IPS DF 6.9 (cell line): Measurements from ENCODE around the gene THNSL1.

Experiments
- DNase-seq: peaks from one replicate; pipeline ENCODE4 v3.0.0-alpha.2; 2013; ENCODE audit warnings: low read depth, low spot score
- H3K27ac ChIP-seq: one replicate; pipeline ENCODE4 v1.5.1; 2013; ENCODE audit warnings: low read length, control low read depth
- H3K27me3 ChIP-seq: 2 replicates; pipeline ENCODE4 v1.6.1; 2013; ENCODE audit warnings: mild to moderate bottlenecking, low read length; ENCODE audit not compliant: control insufficient read depth, insufficient read depth
- H3K36me3 ChIP-seq: 2 replicates; pipeline ENCODE4 v1.6.1; 2013; ENCODE audit warnings: low read length; ENCODE audit not compliant: control insufficient read depth, insufficient read depth
- H3K4me1 ChIP-seq: 2 replicates; pipeline ENCODE4 v1.6.1; 2013; ENCODE audit warnings: low read length; ENCODE audit not compliant: control insufficient read depth, insufficient read depth
- H3K4me3 ChIP-seq: 2 replicates; pipeline ENCODE4 v1.5.1; 2013; ENCODE audit warnings: mild to moderate bottlenecking, low read length
- H3K9me3 ChIP-seq: 2 replicates; pipeline ENCODE4 v1.6.1; 2013; ENCODE audit warnings: low read length, inconsistent platforms; ENCODE audit not compliant: control insufficient read depth, insufficient read depth
- WGBS: extraction: QIAGEN DNeasy Blood & Tissue Kit; methylation state at CpG from one replicate; pipeline ENCODE4 v1.1.7; 2013; ENCODE audit warnings: mixed read lengths, missing lambda C conversion rate; ENCODE audit not compliant: insufficient read length, insufficient coverage; 5-methylcytosine and 5-hydroxymethylcytosine counted together

THNSL1 gene

GRCh38 chr10:25071227-25071626 is 54.8 kb downstream of the THNSL1 start:
- no peak overlapping the region for H3K4me3 ChIP-seq
- no peak overlapping the region for H3K27ac ChIP-seq
- peaks cover 18% of the 10 kb centered on the region for H3K27me3 ChIP-seq
- WGBS: no CpG with 5 or more reads among the region's 1 CpG
- DNase-seq: no peak
- no peaks in the 10 kb centered on the region; the same call in 1 of the 2 replicates for H3K4me1 ChIP-seq
- no peaks in the 10 kb centered on the region for H3K36me3 ChIP-seq
- H3K9me3 ChIP-seq: no peaks in the 10 kb centered on the region

GRCh38 chr10:25072786-25073185 is 56.4 kb downstream of the THNSL1 start:
- Histone ChIP-seq H3K27ac (no peak overlapping the region), H3K9me3 (no peaks in the 10 kb centered on the region), H3K36me3 (no peaks in the 10 kb centered on the region), H3K4me1 (no peaks in the 10 kb centered on the region; the same call in 1 of the 2 replicates), H3K4me3 (no peak overlapping the region), H3K27me3 (peaks cover 13% of the 10 kb centered on the region)
- no CpG with 5 or more reads among the region's 2 CpGs for WGBS
- DNase-seq: no peak

- Histone ChIP-seq H3K27ac (no peak overlapping the region), H3K4me3 (no peak overlapping the region), H3K27me3 (no peaks in the 10 kb centered on the region), H3K36me3 (no peaks in the 10 kb centered on the region), H3K9me3 (no peaks in the 10 kb centered on the region), H3K4me1 (no peaks in the 10 kb centered on the region; the same call in 1 of the 2 replicates)
- no peak for DNase-seq
- no CpG with 5 or more reads among the region's 4 CpGs for WGBS
These were observed 59.4 kb downstream of the THNSL1 start for GRCh38 chr10:25075825-25076224.
